SH-SY5Y (cell line): ENCODE results near the gene RAB8B.

Experiments used
- GATA2 ChIP-seq: IDR thresholded peaks from 2 replicates; pipeline ENCODE4 v1.6.1; 2011; ENCODE audit warnings: mild to moderate bottlenecking, low read depth, low read length
- GATA3 ChIP-seq: IDR thresholded peaks from 2 replicates; pipeline ENCODE4 v1.6.1; 2011; ENCODE audit warnings: low read depth, mild to moderate bottlenecking, low read length, moderate library complexity

Gene RAB8B

GRCh38 chr15:63283126-63283525 lies 93.7 kb downstream of the RAB8B start:
- TF ChIP-seq GATA3 (no peak), GATA2 (no peak)

- no peak for TF ChIP-seq GATA3
- no peak for TF ChIP-seq GATA2
Measured at GRCh38 chr15:63284335-63284734, 94.9 kb downstream of the RAB8B start.

GRCh38 chr15:63287109-63287508 lies 97.7 kb downstream of the RAB8B start:
- TF ChIP-seq GATA3 (no peak), GATA2 (no peak)

- TF ChIP-seq GATA2 (no peak), GATA3 (no peak)
Measured at GRCh38 chr15:63288342-63288741, 98.9 kb downstream of the RAB8B start.

GRCh38 chr15:63288778-63289378 lies 99.5 kb downstream of the RAB8B start:
- TF ChIP-seq GATA2, result no peak
- no peak for TF ChIP-seq GATA3

- no peak for TF ChIP-seq GATA3
- TF ChIP-seq GATA2, result no peak
Measured at GRCh38 chr15:63291507-63291906, 102.1 kb downstream of the RAB8B start.

- TF ChIP-seq GATA2, result no peak
- no peak for TF ChIP-seq GATA3
Measured at GRCh38 chr15:63292241-63292640, 102.8 kb downstream of the RAB8B start.

- TF ChIP-seq GATA2, result no peak
- TF ChIP-seq GATA3, result no peak
Measured at GRCh38 chr15:63292771-63293170, 103.4 kb downstream of the RAB8B start.

GRCh38 chr15:63294359-63294758 lies 105.0 kb downstream of the RAB8B start:
- TF ChIP-seq GATA3 (no peak), GATA2 (no peak)

- TF ChIP-seq GATA3 (no peak), GATA2 (no peak)
Measured at GRCh38 chr15:63295341-63295740, 105.9 kb downstream of the RAB8B start.

- TF ChIP-seq GATA2 (no peak), GATA3 (no peak)
Measured at GRCh38 chr15:63296195-63296594, 106.8 kb downstream of the RAB8B start.

- no peak for TF ChIP-seq GATA2
- no peak for TF ChIP-seq GATA3
Measured at GRCh38 chr15:63299943-63300575, 110.7 kb downstream of the RAB8B start.

GRCh38 chr15:63301088-63301487 lies 111.7 kb downstream of the RAB8B start:
- TF ChIP-seq GATA2 (no peak), GATA3 (no peak)

- TF ChIP-seq GATA2 (no peak), GATA3 (no peak)
Measured at GRCh38 chr15:63305260-63305659, 115.9 kb downstream of the RAB8B start.

GRCh38 chr15:63306492-63307073 lies 117.2 kb downstream of the RAB8B start:
- TF ChIP-seq GATA2, result no peak
- TF ChIP-seq GATA3, result no peak
